Endodermal cell (in vitro differentiated cells): ENCODE results near the gene ABHD2. TPM values are rescaled to one million over a fixed set of nuclear protein-coding genes. Genes with fewer than 3 reads are reported as not detected.

Experiments used
- DNase-seq: peaks from one replicate; pipeline ENCODE4 v3.0.0-alpha.2; 2017
- H3K27ac ChIP-seq: 2 replicates; pipeline ENCODE4 v1.5.1; 2013; ENCODE audit warnings: mild to moderate bottlenecking, low read depth, low read length, moderate library complexity
- H3K27me3 ChIP-seq: 2 replicates; pipeline ENCODE4 v1.6.1; 2013; ENCODE audit warnings: mild to moderate bottlenecking, low read length, moderate library complexity; ENCODE audit not compliant: insufficient read depth, control insufficient read depth, poor library complexity, severe bottlenecking
- H3K36me3 ChIP-seq: 2 replicates; pipeline ENCODE4 v1.7.0; 2013; ENCODE audit warnings: mild to moderate bottlenecking, low read length, moderate library complexity; ENCODE audit not compliant: control insufficient read depth, insufficient read depth
- H3K4me1 ChIP-seq: one replicate; pipeline ENCODE4 v1.7.0; 2013; ENCODE audit warnings: low read length; ENCODE audit not compliant: control insufficient read depth, insufficient read depth
- H3K4me3 ChIP-seq: 2 replicates; pipeline ENCODE4 v1.5.1; 2013; ENCODE audit warnings: mild to moderate bottlenecking, low read length, moderate library complexity
- H3K9ac ChIP-seq: 2 replicates; pipeline ENCODE4 v1.6.1; 2013; ENCODE audit warnings: mild to moderate bottlenecking, low read length, moderate library complexity; ENCODE audit not compliant: poor library complexity, severe bottlenecking; ENCODE audit errors: extremely low read depth
- H3K9me3 ChIP-seq: 2 replicates; pipeline ENCODE4 v1.6.1; 2013; ENCODE audit warnings: mild to moderate bottlenecking, low read length, moderate library complexity; ENCODE audit not compliant: control insufficient read depth
- H3K27ac Mint-ChIP-seq: 2 replicates; pipeline ENCODE4 v1.8.0; 2020; ENCODE audit warnings: mixed read lengths
- H3K27me3 Mint-ChIP-seq: 2 replicates; pipeline ENCODE4 v1.8.0; 2021; ENCODE audit warnings: mild to moderate bottlenecking, mixed read lengths; ENCODE audit not compliant: insufficient read depth
- H3K36me3 Mint-ChIP-seq: 2 replicates; pipeline ENCODE4 v1.8.0; 2020; ENCODE audit warnings: low read depth, mixed read lengths
- H3K4me1 Mint-ChIP-seq: 2 replicates; pipeline ENCODE4 v1.8.0; 2020; ENCODE audit warnings: mixed read lengths
- H3K4me3 Mint-ChIP-seq: 2 replicates; pipeline ENCODE4 v1.8.0; 2020; ENCODE audit warnings: mild to moderate bottlenecking, moderate library complexity, mixed read lengths
- H3K9me3 Mint-ChIP-seq: 2 replicates; pipeline ENCODE4 v1.8.0; 2020; ENCODE audit warnings: mild to moderate bottlenecking, mixed read lengths
- CTCF ChIP-seq: fragments of 200-600 bp; sonication (generic); conservative IDR thresholded peaks from 2 replicates; pipeline ENCODE4 v1.5.0; 2021; ENCODE audit warnings: antibody characterized with exemption, mild to moderate bottlenecking
- WGBS, 2 experiments: methylation state at CpG; one replicate each; pipeline versions ENCODE4 v1.1.5 to v1.1.7; 2013; ENCODE audit warnings: missing lambda C conversion rate in 2 of 2, mixed read lengths in 1 of 2; ENCODE audit not compliant: insufficient coverage in 1 of 2, insufficient read length in 1 of 2; 5-methylcytosine and 5-hydroxymethylcytosine counted together
- total RNA-seq, 2 donors: library from RNA; stranded (reverse); fragmentation: NEBNext Ultra II Directional in 1 of 2; extraction: Animal tissue kit (Norgen Biotek cat#: 25700) in 1 of 2; gene quantifications; 2 replicates in 1 of 2; 3 replicates in 1 of 2; pipeline ENCODE4 v1.2.1, GENCODE V29; 2021

Gene ABHD2
- total RNA-seq, 2 donors from 2014 or later = 24.1 to 26.0 TPM

GRCh38 chr15:89177116-89177515 lies 88.9 kb downstream of the ABHD2 start:
- Mint-ChIP-seq H3K27ac (no peak overlapping the region), H3K36me3 (peaks cover 6% of the 10 kb centered on the region), H3K9me3 (no peaks in the 10 kb centered on the region), H3K27me3 (no peaks in the 10 kb centered on the region), H3K4me3 (no peak overlapping the region), H3K4me1 (no peaks in the 10 kb centered on the region)
- H3K4me1 ChIP-seq = no peaks in the 10 kb centered on the region
- TF ChIP-seq CTCF = no peak
- H3K27me3 ChIP-seq = no peaks in the 10 kb centered on the region
- H3K9me3 ChIP-seq = no peaks in the 10 kb centered on the region
- no peak overlapping the region for H3K9ac ChIP-seq
- peaks cover 10% of the 10 kb centered on the region for H3K36me3 ChIP-seq
- no peak overlapping the region for H3K27ac ChIP-seq
- DNase-seq = no peak
- 96 to 99% methylated on average over 12 of the region's 12 CpGs for WGBS, 2 experiments
- no peak overlapping the region for H3K4me3 ChIP-seq

GRCh38 chr15:89177633-89178306 lies 89.5 kb downstream of the ABHD2 start:
- no peaks in the 10 kb centered on the region for H3K9me3 Mint-ChIP-seq
- peak; percentile 82 for DNase-seq
- H3K27ac ChIP-seq = no peak overlapping the region
- no peak overlapping the region for H3K4me3 Mint-ChIP-seq
- no peaks in the 10 kb centered on the region for H3K27me3 ChIP-seq
- peak overlapping the region; percentile 53 for H3K27ac Mint-ChIP-seq
- H3K9me3 ChIP-seq = no peaks in the 10 kb centered on the region
- H3K9ac ChIP-seq = no peak overlapping the region
- H3K4me1 ChIP-seq = no peaks in the 10 kb centered on the region
- TF ChIP-seq CTCF = peak; percentile 91
- 24 to 39% methylated on average over 3 to 6 of the region's 6 CpGs for WGBS, 2 experiments
- H3K27me3 Mint-ChIP-seq = no peaks in the 10 kb centered on the region
- no peak overlapping the region for H3K4me3 ChIP-seq
- peaks cover 10% of the 10 kb centered on the region for H3K36me3 ChIP-seq
- H3K36me3 Mint-ChIP-seq = peaks cover 6% of the 10 kb centered on the region
- no peaks in the 10 kb centered on the region for H3K4me1 Mint-ChIP-seq

GRCh38 chr15:89178307-89178977 lies 90.2 kb downstream of the ABHD2 start:
- no peak for DNase-seq
- no peak for TF ChIP-seq CTCF
- no peaks in the 10 kb centered on the region for H3K4me1 Mint-ChIP-seq
- Histone ChIP-seq H3K27ac (no peak overlapping the region), H3K36me3 (peaks cover 10% of the 10 kb centered on the region), H3K4me1 (no peaks in the 10 kb centered on the region), H3K9me3 (no peaks in the 10 kb centered on the region), H3K4me3 (no peak overlapping the region), H3K27me3 (no peaks in the 10 kb centered on the region), H3K9ac (no peak overlapping the region)
- no peak overlapping the region for H3K27ac Mint-ChIP-seq
- H3K36me3 Mint-ChIP-seq = peaks cover 6% of the 10 kb centered on the region
- no peak overlapping the region for H3K4me3 Mint-ChIP-seq
- WGBS, 2 experiments = 90 to 92% methylated on average over 6 to 11 of the region's 11 CpGs
- H3K9me3 Mint-ChIP-seq = no peaks in the 10 kb centered on the region
- no peaks in the 10 kb centered on the region for H3K27me3 Mint-ChIP-seq
